Kidney tubule cell (primary cell): ENCODE measurements around the gene DAP.

ENCODE experiments used
- DNase-seq: peaks from one replicate; pipeline ENCODE4 v3.0.0-alpha.2; 2018; ENCODE audit warnings: low spot score

Gene DAP

DNA sequence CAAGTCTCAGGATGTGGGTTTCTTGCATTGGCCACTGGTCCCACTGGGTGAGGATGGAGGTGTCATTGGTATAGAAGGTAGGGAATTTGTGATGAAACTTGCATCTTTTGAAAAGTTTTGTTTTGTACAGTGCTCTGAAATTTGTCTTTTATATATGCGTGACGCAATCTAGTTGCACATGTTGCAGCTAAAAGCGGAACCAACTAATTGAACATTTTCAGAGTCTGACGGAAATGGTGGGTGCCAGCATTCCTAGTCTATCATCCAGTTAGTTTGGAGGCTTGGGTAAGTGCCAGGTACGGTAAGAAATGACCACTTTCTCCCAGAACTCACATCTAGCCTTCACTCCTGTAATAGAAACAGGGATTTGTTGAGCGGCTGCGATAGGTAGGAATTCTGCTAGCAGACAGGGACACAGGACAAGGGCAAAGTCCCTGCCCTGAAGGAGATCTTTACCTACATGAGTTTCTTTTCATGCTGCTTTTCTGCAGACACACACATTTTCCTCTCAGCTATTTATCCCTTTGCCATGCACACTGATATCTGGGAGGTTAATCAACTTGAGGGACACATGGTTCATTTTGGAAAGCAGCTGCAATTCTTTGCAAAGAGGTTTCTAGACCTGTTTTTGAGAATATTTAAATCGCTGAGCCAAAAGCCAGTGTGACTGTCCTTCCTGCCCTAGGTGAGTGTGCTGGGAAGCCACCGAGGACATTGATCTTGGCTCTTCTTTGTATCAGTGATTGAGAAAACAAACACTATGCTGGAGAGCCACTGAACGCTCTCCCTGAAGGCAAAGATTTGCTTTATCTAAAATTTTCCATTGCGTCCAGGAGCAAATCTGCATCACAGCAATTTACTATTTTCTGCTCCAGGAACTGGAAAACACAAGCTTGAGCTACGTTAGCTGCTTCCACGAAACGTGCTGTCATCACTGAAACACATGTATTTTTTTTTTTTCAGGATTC lies 89.7 kb downstream of the DAP start:
- peak; percentile 6 for DNase-seq

DNA sequence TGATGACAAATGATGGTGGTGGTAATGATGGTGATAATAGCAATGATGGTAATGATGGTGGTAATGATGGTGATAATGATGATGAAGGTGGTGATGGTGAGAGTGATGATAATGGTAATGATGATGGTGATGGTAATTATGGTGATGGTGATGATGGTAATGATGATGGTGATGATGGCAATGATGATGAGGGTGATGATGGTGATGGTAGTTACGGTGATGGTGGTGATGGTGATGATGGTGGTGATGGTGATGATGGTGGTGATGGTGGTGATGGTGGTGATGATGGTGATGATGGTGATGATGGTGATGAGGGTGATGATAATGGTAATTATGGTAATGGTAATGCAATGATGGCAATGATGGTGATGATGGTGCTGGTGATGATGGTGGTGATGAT lies 91.1 kb downstream of the DAP start:
- DNase-seq, result no peak

DNA sequence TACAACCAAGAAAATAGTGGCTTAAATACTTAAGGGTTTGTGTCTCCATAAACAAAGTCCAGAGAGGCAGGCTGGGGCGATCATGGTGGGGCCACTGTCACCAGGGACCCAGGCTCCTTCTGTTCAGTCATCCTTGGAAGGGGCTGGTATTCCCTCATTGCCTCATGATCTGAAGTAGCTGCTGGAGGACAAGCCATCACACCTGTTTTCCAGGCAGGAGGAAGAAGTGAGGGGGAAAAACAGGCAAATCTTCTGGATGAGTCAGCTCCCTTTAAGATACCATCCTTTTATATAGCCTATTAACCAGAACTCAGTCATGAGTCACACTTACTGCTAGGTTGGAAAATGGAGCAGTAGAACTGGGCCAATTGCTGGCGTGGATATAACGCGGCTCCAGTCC lies 92.3 kb downstream of the DAP start:
- peak; percentile 47 for DNase-seq

DNA sequence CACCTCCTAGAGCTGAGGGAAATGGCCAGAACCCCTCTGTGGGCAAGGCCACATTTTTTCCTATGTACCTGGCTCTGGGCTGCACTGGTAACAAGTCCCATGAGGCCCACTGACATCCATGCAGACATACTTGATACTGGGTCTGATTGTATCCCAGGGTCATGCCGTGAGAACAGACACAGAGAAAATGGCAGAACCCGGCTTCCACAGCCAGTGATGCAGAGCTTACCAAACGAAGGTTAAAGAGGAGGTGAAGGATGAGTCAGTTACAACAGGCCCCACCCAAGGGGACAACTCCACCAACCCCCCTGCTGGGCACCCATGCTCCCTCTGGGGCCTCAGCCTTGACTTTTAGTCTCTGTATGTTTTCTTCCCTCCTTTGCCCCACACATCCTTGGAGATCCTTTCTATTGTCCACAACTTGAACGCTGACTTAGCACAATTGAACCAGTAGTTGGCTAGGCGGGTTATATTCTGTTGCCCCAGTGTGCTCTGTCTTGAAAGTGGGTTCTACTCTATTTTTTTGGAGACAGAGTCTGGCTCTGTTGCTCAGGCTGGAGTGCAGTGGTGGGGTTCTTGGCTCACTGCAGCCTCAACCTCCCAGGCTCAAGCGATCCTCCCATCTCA lies 93.5 kb downstream of the DAP start:
- no peak for DNase-seq

DNA sequence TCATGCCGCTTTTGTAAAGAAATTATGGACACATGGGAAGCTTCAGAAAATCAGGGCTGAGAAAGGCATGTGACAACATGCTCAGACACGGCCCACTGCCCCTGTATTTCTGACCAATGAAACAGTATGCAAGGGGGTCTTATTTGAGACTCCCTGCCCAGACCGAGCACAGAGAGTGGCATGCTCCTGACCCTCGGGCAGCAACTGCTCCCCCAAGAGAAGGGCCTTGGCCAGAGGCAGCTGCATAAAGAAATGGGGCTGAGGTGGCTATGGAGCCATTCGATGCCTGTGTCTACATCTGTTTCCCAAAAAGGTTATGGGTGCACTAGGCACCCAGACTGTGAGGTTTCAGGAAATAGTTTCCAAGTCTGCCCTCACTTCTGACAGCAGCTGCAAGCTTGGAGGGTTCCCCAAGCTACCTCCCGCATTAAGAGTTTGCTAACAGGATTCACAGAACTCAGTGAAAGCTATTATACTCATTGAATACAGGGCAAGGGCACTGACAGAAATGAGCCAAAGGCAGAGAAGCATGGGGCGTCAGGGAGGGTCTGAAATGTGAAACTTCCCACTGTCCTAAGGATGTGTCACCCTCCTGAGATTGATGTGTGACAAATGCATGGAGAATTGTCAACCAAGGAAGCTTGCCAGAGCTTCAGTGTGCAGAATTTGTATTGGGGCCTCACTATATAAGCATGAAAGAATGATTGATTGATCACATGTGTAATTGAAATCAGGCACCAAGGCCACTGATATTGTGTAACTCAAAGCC lies 94.3 kb downstream of the DAP start:
- DNase-seq, result peak; percentile 24

DNA sequence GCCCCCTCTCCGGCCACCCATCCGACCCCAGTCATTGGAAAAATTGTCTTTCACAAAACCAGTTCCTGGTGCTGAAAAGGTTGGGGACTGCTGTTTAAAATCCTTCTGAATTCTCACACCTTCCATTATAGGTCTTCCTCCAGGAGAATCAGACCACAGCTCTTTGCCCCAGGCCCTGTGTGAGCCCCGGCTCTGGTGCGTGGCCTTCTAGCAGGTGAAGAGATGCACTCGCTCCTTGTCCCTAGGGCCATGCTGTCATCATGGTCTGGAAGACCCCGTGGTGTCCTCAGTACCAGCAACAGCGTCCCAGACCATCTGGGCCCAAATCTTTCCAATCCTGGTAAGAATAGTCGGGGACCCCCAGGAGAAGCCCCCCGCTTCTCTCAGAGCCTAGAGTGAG lies 95.2 kb downstream of the DAP start:
- no peak for DNase-seq

DNA sequence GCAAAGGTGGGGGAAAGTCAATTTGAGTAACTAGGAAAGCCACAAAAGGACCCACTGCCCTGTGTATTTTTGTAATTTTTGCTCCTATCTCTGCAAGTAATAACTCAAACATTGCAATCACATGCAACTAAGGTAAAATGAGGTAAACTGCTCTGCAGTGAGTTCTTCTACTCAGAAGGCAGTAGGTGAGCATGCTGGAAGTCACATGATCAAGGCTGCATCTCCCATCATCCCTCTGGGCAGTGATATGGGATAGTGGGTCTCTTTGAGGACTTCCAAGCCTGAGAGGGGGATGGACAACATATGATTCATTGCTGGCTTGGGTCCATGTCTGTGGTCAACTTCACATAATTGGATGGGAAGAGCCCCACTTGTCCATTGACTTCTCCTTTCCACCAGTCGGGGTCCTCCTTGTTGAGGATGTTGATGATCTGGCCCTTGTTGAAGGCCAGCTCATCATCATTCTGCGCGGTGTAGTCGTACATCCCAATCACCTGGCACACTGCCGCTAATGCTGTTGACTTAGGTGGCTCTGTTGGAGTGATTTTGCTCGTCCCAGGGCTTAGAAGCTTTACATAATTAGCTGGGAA lies 96.8 kb downstream of the DAP start:
- DNase-seq, result peak; percentile 59

DNA sequence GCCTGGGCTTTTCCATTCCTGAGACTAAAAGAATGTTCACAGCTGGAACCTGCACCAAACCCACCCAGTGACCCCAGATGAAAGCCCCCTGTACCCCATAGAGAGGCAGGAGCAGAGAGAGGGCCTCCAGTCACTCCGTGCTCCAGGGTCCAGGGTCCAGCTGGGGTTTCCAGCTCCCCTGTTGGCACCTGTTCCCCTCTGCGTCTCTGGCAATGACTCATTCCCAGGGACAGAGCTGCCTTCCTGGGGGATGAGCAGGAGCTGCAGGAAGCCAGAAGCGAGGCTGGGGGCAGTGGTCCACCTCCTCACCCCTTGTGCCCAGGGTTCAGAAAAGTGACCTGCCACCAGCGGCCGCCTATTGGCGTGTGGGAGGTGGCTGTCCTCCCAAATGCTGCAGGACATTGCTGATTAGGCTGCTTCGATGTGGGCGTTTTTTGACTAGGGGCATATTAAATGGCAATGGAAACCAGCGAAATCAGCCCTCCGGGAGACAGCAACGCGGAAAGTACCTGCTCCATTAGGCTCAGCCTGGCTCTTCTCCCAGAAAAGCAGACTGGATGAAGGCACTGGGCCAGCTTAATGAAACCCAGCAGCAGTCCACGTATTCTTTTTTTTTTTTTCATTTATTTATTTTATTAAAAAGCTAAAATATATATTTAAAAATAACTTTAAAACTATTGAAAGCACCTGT lies 97.4 kb downstream of the DAP start:
- peak; percentile 67 for DNase-seq

DNA sequence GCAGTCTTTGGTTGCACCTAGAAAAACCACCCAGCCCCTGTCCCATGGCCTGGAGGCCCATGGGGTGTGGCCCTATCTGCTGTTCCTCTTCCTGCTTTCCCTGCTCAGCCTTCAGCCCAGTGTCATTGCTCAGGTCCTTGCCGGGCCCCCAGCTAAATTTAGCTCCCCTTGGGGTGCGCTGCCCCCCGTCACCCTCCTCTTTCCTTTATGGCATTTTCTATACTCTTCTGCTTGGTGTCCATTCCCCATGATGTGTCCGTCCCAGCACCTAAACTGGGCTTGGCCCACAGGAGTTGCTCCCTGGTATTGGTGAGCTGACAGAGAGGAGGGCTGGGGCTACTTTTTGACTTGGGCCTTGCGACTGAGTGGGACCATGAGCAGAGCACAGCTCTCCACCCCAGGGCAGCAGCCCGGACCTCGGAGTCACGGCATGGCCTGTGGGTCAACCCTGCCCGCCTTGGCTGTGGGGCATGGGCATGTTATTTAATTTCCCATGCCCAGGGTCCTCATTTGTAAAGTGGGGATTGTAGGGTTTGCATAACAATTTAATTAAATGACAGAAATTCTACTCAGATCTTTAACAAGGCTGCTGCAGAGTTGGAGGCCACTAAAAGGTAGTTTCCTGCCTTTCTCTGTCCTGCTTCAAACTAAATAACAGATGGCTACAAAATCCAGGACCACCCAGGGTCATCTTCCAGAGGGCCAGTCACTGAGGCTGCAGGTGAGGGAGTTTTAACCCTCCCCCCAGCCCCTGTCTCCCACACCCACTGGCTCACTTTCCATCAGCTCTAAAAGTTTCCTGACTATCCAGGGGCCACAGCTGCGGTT lies 98.2 kb downstream of the DAP start:
- DNase-seq, result no peak

DNA sequence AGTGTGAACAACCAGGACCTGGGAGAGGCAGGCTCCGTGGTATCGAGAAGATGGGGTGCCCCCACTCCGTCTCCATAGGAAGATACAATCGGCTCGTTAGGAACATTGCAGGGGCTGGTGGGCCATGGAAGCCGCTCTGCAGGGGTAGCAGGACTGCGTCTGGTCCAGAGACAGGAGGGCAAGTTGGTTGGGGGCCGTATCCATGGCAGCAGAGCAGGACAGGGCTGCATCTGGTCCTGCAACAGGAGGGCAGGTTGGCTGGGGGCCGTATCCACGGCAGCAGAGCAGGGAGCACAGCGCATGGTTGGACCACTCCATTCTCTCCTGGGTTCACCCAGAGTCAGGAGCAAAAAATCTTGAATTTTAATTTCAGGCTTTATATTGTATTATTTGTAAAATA lies 99.0 kb downstream of the DAP start:
- DNase-seq, result no peak

DNA sequence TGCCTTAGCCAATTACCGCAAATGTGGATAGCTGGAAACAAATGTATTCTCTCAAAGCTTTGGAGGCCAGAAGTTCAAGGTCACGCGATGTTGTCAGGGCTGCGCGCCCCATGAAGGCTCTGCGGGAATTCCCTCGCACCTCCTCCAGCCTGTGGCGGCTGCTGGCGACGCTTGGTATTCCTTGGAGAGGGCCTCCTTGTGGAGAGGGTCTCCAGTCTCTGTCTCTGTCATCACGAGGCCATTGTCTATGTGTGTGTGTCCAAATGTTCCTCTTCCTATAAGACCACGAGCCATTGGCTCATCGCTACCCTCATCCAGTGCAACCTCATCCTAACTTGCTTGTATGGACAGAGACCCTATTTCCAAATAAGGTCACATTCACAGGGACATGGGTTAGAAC lies 99.6 kb downstream of the DAP start:
- DNase-seq, result no peak

DNA sequence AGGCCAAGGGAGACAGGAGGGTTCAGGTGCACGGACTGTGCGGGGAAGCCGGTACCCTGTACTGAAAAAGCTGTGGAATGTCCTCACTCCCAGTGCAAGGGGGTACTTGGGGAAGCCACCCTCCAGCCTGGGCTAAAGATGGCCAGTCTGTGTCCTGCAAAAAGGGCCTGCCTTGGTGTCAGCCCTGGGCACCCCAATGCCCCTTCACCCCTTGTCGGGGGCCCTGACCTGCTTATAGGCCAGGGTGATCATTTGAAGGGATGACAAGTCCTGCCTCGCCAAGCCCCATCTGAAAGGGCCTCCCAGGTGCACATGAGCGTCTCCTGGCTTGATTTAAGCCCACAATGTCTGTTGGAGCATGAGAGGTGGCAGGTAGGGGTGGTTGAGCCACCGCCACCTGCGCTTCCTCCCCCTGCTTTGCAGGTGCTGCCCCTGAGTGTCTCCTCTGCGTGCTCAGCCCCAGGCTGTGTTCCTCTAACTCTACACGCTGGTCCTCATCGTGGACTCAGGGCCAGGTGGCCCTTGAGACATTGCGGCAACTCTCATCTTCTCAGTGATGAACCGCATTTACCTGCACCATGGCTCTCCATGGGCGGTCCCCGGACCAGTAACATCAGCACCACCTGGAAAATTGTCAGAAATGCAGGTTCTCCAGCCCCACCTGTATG lies 100.2 kb downstream of the DAP start:
- DNase-seq, result no peak

DNA sequence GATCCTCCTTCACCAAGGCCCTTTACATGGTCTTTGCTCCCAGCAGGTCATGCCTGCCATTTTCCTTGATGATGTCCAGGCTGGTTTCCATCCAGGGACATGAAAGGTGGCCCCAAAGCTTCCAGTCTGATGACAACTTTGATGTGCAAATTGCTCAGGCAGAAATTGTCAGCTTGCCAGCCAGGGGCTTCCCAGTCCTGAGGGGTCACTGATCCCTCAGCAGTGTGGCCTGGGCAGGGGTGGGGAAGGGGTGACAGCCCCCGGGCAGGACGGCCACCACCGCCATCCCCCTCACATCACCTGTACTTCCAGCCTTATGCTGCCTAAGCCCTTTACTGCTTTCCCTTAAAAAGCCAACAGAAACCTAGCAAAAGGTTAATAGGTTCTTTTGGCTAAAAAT lies 100.9 kb downstream of the DAP start:
- DNase-seq, result no peak

DNA sequence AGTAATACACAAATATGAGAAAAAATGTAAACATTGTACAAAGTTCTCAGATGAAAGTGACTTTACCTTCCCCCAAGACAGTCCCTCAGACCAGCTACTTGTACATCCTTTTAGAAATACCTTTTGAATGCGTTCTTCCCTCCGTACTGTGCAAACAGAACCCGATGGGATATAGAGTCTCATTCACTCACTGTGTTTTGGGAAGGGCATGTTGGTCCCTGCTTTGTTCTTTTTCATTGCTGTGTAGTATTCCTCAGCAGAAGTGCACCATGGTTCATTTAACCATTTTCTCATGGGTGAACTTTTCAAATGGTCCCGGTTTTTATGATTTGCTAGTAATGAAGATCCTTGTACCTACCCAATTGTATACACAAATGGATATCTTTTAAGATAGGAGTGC lies 102.8 kb downstream of the DAP start:
- DNase-seq, result no peak

DNA sequence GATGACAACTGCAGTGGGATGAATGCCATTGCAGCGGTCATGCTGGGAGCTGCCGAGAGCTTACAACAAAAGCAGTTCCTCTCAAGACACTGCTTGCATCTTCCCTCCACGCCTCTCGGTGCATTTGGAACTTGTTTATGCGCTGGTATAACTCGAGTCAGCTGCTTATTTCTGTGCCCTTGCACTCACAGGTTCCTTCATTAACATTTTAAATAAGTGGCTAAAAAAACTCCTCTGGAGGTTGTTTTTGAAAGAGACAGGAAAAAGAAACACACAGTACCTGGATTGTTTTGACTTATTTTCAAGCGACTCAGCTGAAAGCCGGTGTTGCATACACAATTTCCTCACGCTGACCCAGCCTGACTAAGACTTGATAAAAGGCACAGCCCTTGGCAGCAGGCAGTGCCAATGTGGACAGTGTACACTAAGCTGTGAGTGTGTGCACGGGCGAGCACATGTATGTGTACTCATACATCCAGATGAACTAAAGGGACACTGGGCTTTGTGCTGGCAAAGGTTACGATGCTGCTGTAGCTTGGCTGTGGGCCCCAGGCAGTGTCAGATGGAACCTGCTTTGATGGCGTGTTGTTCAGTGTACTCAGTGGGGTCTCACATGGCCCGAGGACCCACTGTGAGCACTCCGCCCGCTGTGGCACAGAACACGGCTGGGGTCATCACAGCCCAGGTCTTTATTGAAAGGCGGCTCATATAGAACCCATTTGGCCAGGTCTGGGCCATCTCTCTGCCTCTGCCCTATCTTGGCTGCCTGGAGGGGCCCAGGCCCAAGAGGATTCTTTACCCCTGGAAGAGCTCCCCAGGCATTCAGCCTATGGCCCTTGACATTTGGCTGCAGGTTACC lies 104.8 kb downstream of the DAP start:
- DNase-seq, result peak; percentile 55

DNA sequence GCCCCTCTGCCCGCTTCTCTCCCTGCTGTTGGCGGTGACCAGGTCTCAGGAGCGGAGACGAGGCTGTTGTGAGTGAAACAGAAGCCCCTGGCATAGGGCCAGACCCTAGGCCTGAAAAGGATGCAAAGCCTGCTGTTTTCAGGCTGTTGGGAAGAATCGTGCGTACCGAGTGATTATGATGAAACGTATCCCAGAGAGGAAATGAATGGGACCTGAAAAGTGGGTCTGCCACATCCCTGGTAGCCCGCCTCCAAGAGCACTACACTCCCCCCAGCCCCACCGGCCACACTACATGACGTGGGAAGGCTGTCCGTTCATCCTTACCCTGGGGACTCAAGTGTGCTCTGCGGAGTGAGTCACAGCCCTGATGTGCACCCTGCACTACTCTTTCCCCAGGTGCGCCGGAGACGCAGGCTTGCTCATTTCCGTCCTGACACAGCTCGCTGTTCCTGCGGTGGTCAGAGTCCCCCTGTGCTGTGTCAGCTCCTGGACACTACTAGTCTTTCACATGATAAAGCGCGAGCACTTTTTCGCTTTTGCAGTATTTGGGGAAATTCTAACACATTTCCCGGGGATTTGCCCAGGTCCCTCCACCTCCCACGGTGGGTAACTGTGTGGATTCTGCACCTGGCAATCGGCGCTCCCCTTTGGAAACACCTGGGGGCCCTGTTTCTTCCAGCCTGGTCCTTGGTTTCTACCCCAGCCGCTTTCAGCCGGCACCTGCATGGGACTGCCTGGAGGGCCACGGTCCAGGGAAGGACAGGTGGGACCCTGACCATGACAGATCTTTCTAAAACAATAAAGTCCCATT lies 105.7 kb downstream of the DAP start:
- peak; percentile 71 for DNase-seq

DNA sequence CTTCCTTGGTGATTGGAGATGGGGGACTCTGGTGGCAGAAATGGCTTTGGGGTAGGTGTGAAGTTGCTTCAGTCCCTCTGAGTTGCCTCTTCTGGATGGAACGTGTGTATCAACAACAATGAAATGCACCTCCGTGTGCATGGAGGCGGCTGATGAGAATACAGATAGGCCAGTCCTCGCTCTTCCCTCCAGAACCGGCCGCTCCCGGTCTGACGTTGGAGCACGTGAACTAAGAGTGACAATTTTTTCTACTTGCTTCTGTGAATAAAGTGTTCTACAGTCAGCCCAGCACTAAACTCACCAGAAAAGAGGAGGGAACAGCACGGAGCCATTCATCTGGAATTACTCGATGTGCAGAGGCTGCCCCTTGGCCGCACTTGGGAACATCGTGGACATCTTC lies 106.5 kb downstream of the DAP start:
- DNase-seq, result no peak

DNA sequence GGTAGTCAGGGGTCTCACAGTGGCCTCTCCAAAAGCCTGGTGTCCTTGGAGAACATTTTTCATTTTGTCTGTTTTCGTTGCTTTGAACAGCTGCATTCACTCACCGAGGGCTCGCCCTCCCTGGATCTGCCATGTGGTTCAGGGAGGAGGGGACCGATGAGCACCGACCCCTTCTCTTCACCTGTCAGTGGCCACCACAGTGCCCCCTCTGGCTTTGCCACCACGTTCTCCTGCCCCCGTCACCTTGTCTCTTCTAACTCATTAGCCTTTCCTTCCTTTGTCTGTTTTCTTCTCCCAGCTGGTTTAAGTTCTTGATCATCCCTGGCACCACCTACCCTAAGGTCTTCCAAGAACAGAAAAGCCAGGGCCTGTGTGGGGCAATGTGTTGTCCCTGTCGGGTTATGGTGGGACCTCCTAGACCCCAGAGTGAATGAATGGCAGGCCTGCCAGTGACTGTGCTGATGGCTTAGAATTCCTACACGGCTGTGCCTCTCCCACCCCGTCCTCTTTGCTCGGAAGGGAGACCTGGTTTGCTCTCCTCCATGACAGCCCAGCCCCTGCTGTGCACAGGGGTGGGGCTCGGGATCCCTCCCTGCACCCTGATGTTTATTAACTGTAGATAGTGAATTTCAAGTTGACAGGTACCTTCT lies 107.2 kb downstream of the DAP start:
- DNase-seq, result no peak
